NCI-H524 treated with DMSO at 0.1 percent for 48 hours (cell line): ENCODE measurements around the gene KCNC3.

ENCODE experiments used
- DNase-seq: peaks from one replicate; lab custom pipeline; 2025; lab: John Stamatoyannopoulos, UW

Gene KCNC3

DNA sequence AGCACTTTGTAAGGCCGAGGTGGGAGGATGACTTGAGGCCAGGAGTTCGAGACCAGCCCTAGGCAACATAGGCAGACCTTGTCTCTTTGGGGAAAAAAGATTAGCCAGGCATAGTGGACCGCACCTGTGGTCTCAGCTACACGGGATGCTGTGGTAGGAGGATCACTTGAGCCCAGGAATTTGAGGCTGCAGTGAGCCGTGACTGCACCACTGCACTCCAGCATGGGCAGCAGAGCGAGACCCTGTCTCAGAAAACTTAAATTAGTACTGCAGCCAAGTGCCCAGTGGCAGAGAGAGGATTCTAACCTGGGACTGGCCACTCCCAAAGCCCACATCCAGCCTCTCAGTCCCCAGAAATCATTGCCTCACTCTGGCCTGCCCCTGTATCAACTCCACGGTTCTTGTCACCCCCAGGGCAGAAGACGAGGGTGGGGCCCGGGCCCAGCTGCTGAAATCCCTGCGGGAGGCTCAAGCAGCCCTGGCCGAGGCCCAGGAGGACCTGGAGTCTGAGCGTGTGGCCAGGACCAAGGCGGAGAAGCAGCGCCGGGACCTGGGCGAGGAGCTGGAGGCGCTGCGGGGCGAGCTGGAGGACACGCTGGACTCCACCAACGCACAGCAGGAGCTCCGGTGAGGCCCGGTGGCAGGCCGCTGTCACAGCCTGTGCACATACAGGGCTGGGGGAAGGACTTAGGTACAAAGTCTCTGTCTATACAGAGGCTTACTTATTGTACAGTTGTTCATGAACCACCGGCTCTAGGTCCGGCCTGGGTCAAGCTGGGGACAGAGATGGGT is 53.4 kb downstream of the KCNC3 start:
- DNase-seq, result no peak

GRCh38 chr19:50273821-50274220 is 55.4 kb downstream of the KCNC3 start:
- DNase-seq, result no peak

- DNase-seq, result no peak
These were observed 56.8 kb downstream of the KCNC3 start for GRCh38 chr19:50272263-50272897.

GRCh38 chr19:50269653-50270052 is 59.5 kb downstream of the KCNC3 start:
- no peak for DNase-seq

GRCh38 chr19:50268501-50268900 is 60.7 kb downstream of the KCNC3 start:
- no peak for DNase-seq

DNA sequence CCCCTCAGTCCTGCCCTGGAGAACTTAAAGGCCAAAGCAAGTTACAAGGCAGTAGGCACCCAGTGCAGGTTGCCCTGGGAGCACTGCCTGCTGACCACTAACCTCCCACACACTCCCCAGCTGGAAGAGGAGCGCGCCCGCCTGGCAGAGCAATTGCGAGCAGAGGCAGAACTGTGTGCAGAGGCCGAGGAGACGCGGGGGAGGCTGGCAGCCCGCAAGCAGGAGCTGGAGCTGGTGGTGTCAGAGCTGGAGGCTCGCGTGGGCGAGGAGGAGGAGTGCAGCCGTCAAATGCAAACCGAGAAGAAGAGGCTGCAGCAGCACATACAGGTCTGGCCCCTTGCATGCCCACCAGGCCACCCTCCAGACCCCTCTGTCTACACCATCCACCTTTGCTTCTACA is 61.1 kb downstream of the KCNC3 start:
- no peak for DNase-seq

- DNase-seq, result no peak
These were observed 62.3 kb downstream of the KCNC3 start for GRCh38 chr19:50266896-50267295.

DNA sequence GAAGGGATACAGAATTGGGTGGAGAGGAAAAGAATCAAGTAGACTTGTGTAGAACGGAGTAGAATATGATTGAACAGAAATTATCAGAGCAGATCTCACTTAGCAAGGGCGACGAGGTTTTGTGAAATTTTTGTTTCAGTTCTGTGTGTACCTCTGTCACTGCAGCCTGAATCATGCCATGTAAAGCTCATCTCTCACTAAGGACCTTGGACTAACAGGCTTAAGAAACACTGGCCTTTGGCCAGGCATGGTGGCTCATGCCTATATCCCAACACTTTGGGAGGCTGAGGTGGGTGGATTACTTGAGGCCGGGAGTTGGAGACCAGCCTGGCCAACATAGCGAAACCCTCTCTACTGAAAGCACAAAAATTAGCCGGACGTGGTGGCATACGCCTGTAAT is 63.1 kb downstream of the KCNC3 start:
- DNase-seq, result no peak

GRCh38 chr19:50264483-50265186 is 64.5 kb downstream of the KCNC3 start:
- no peak for DNase-seq

DNA sequence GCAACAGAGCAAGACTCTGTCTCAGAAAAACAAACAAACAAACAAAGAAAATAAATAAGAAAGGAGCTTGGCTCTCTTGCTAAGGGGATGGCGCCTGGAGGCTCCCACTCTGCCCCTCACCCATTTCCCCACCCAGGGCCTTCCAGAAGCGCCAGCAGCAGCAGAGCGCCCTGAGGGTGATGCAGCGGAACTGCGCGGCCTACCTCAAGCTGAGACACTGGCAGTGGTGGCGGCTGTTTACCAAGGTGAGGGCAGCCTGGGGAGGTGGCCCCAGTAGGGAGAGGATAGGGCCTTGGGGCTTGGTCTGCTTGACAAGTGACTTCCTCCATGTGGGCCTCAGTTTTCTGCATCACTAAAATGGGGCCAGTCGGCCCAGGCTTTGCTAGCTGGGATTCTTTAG is 66.0 kb downstream of the KCNC3 start:
- no peak for DNase-seq
